ENCODE measurements around the gene NCKAP5.

The NCKAP5 gene

GRCh38 chr2:132884292-132884691 lies 684.0 kb downstream of the NCKAP5 start:
- CTCF ChIA-PET: no interaction called here
- TF ChIP-seq, protein P1, sequence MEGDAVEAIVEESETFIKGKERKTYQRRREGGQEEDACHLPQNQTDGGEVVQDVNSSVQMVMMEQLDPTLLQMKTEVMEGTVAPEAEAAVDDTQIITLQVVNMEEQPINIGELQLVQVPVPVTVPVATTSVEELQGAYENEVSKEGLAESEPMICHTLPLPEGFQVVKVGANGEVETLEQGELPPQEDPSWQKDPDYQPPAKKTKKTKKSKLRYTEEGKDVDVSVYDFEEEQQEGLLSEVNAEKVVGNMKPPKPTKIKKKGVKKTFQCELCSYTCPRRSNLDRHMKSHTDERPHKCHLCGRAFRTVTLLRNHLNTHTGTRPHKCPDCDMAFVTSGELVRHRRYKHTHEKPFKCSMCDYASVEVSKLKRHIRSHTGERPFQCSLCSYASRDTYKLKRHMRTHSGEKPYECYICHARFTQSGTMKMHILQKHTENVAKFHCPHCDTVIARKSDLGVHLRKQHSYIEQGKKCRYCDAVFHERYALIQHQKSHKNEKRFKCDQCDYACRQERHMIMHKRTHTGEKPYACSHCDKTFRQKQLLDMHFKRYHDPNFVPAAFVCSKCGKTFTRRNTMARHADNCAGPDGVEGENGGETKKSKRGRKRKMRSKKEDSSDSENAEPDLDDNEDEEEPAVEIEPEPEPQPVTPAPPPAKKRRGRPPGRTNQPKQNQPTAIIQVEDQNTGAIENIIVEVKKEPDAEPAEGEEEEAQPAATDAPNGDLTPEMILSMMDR (IDR thresholded peaks at IDR 0.05; ENCODE audit: control extremely low read depth, extremely low read depth, low read depth, missing control alignments): no peak
- POLR2A ChIA-PET: no interaction called here
- DNase-seq (ENCODE audit: extremely low spot score): no peak

- CTCF ChIA-PET: no interaction called here
- no peak for DNase-seq (ENCODE audit: extremely low spot score)
- TF ChIP-seq, protein P1 (IDR thresholded peaks at IDR 0.05; ENCODE audit: control extremely low read depth, extremely low read depth, low read depth, missing control alignments): no peak
- POLR2A ChIA-PET: no interaction called here
Measured at GRCh38 chr2:132883430-132883829, 684.8 kb downstream of the NCKAP5 start.

DNA sequence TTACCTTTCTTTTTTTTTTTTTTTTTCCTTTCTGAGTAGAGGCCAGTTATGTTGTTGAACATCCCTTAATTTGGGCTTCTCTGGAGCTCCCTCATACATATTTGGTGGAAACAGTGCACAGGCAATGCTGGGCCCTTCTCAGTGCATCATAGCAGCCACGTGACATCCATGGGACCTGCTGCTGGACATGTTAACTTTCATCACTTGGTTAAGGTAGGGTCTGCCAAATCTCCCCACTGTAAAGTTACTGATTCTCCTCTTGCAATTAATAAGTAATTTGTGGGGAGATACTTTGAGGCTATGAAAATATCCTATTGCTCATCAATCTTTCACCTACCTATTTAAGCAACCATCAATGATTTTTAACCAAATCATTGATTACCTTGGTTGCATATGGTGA lies 686.7 kb downstream of the NCKAP5 start:
- POLR2A ChIA-PET: no interaction called here

GRCh38 chr2:132877923-132878322 lies 690.3 kb downstream of the NCKAP5 start:
- ChIA-PET CTCF (no interaction called here), POLR2A (no interaction called here)
- no peak for DNase-seq (ENCODE audit: extremely low spot score)
- TF ChIP-seq, protein P1 (IDR thresholded peaks at IDR 0.05; ENCODE audit: control extremely low read depth, extremely low read depth, low read depth, missing control alignments): no peak

More for the DNA sequence above, 686.7 kb downstream of the NCKAP5 start:
- TF ChIP-seq, protein P1 (IDR thresholded peaks at IDR 0.05; ENCODE audit: control extremely low read depth, extremely low read depth, low read depth, missing control alignments): no peak
- CTCF ChIA-PET: no interaction called here
- no peak for DNase-seq (ENCODE audit: extremely low spot score)

DNA sequence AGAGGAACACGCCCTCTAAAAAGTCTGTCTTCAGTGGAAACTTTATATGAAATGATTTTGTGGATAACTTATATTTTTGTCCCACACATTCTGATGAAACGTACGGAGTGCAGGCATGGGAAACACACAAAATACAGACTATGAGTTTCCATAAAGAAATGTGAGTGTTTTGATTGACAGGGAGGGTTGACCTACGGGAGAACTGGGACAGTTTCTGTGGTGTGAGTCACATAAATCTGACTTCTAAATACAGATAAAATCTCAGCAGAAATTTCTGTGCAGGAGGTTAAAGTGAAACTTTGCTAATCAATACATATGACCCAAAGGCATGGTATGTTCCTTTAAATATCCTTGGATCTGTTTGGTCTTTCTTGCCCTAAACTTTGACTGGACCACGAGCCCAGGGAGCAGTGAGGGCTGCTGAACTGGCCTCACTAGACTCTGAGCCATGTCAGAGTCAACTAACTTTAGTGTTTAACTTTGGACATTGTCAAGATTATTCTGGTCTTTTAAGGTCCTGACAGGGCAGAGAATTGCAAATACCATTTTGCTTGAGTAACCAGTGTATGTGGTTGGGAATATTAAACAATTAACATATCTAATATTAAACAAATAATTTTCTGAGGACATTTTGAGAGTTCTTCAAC lies 691.4 kb downstream of the NCKAP5 start:
- ChIA-PET POLR2A (no interaction called here), CTCF (no interaction called here)
- TF ChIP-seq, protein P1 (IDR thresholded peaks at IDR 0.05; ENCODE audit: control extremely low read depth, extremely low read depth, low read depth, missing control alignments): no peak
- DNase-seq (ENCODE audit: extremely low spot score): no peak

GRCh38 chr2:132875193-132875592 lies 693.1 kb downstream of the NCKAP5 start:
- TF ChIP-seq, protein P1 (IDR thresholded peaks at IDR 0.05; ENCODE audit: control extremely low read depth, extremely low read depth, low read depth, missing control alignments): no peak
- DNase-seq (ENCODE audit: extremely low spot score): no peak
- CTCF ChIA-PET: no interaction called here
- POLR2A ChIA-PET: no interaction called here

GRCh38 chr2:132873738-132874137 lies 694.5 kb downstream of the NCKAP5 start:
- ChIA-PET CTCF (no interaction called here), POLR2A (no interaction called here)
- TF ChIP-seq, protein P1 (IDR thresholded peaks at IDR 0.05; ENCODE audit: control extremely low read depth, extremely low read depth, low read depth, missing control alignments): no peak
- no peak for DNase-seq (ENCODE audit: extremely low spot score)
